HS-5 (cell line): Measurements from ENCODE around the gene TBC1D2B.
"Not testable (repeated sequence)": the region's sequence is repeated elsewhere in the genome, so short reads cannot be mapped to it uniquely, and the experiment has no call there.

ENCODE experiments used
- DNase-seq: peaks from one replicate; pipeline ENCODE4 v3.0.0-alpha.2; 2012; ENCODE audit warnings: low read depth

Gene TBC1D2B

DNA sequence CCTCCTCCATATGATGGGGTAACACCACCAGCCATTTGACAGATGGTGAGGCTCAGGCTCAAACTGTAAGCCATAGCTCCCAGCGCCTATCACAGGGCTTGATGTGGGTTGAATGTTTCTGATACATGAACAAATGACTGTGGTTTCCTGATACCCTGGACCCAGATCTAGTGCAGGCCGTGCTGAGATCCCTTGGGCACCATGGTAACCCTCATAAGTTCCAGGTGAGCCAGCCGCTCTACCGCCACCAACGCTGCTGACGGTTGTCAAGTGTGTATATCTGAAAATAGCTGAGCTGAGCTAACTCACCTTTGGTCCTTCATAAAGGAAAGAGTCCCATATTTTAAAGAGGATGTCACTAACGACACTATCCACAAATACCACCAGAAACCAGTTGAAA, 74.5 kb downstream of the TBC1D2B start:
- DNase-seq = no peak

GRCh38 chr15:78001656-78002055, 75.9 kb downstream of the TBC1D2B start:
- no peak for DNase-seq

DNA sequence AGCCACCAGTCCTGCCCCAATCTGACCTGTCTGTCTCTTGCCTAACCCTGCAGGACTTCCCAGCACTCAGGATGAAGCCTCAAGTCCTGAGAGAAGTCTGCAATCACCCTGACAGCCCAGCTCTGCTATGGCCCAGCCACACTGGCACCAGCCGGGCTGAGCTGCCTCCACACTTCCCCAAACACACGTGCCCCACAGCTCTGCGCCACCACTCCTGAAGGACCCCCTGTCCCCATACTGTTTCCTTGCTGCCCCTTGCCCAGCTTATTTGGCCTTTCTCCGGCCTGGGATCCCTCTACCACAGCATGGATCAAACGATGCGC, 76.6 kb downstream of the TBC1D2B start:
- no peak for DNase-seq

GRCh38 chr15:78000091-78000926, 77.2 kb downstream of the TBC1D2B start:
- DNase-seq = no peak

DNA sequence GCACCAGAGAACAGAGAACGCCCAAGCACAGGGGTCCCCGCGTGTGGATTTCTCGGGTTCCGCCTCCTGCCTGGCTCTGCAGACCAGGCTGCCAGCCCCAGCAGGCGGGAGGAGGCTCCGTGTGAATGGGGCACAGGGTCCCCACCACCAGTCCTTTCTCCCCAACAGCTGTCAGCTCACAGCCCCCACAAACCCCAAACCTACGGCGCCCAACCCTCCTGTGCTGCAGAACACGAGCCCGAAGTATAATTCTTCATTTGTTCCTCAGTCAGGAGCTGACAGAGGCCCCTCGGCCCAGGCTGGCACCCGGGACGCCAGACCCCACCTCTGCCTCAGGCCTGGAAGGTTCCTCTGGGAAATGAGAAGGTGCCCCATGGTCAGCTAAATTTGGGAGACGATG, 78.0 kb downstream of the TBC1D2B start:
- DNase-seq = no peak

GRCh38 chr15:77998592-77998991, 78.9 kb downstream of the TBC1D2B start:
- DNase-seq = no peak

- not testable (repeated sequence) for DNase-seq
Measured at GRCh38 chr15:77997761-77998554, 79.6 kb downstream of the TBC1D2B start.

DNA sequence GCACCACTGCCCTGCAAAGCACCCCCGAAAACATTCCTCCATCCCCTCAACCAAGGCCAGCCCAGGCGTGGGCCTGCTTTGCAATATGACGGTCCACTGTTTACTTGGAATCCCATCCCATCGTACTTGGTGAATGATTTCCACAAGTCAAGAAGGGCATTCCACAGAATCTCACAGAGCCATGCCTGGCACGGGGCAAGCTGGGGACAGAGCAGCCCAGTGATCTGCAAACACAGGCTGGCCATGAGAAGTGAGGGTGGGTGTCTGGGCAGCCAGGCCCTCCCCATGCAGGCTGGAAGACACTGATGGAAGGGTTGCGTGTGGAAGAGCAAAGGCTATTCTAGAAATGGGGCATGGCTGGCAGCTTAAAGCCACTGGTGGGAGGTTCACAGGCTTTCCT, 80.3 kb downstream of the TBC1D2B start:
- DNase-seq = not testable (repeated sequence)

DNA sequence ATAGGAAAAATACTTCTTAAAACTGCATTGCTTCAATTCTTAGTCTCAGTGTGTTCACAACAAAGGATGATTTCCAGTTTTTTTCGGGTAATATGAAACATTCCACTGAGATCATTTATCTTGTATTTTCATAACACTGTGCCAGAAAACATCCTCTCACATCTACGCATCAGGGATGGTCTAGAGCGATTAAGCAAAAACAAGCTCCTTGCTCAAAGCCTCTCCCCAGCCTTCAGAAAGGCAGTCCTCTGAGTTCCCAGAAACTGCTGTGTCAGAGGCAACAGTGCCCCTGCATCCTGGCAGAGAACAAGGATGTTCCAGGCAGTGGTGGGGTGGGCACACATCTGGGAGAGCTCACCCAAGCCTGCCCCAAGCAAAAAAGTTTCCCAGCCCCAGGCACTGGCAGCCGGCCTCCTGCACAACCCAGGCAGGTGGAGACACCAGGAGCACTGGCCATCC, 80.8 kb downstream of the TBC1D2B start:
- DNase-seq = not testable (repeated sequence)

GRCh38 chr15:77996226-77996625, 81.3 kb downstream of the TBC1D2B start:
- not testable (repeated sequence) for DNase-seq

DNA sequence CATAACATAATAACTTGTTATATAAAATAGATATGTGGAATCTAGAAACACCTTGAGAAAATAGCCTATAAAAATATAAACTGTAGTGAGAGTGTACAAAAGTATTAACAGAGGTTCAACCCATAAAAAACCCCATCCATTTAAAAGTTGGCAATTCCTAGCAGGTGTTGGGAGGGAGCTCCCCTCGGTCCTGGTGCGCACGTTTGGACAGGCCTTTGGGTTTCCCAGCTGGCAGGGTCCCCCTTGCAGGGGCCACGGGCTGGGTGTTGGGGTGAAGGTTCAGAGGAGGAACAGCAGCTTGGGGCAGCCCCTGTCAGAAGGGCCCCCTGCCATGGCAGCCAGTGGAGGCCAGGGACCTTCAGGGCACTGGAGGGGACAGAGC, 82.0 kb downstream of the TBC1D2B start:
- DNase-seq = not testable (repeated sequence)

- peak; percentile 32 for DNase-seq
Measured at GRCh38 chr15:77994893-77995536, 82.5 kb downstream of the TBC1D2B start.

- peak; percentile 75 for DNase-seq
Measured at GRCh38 chr15:77993970-77994693, 83.4 kb downstream of the TBC1D2B start.

DNA sequence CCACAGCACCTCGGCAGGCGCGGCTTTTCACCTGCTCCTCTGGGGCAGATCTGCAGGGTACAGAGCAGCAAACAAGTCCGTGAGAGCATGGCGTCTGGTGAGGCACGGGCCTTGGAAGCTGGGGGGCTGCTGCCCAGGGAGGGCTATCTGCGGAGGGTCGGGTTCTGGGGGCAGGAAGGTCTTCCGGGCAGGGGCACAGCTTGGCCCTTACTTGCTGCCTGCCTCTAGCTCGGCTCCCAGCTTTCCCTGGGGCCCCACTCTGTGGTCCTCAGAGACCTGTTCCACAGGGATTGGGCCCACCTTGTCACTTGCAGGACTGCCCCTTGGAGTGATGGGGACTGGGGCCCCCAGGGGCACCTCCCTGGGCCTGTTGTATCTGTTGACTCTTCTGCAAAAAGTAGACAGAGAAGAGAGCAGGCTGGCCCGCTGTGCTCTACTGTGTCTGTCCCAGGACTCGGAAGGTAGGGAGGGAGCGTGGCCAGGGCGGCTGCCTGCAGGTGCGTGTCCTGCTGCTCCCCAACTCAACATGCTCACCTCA, 84.1 kb downstream of the TBC1D2B start:
- DNase-seq = no peak

GRCh38 chr15:77992356-77993222, 84.9 kb downstream of the TBC1D2B start:
- no peak for DNase-seq

- not testable (repeated sequence) for DNase-seq
Measured at GRCh38 chr15:77991658-77992201, 85.8 kb downstream of the TBC1D2B start.

DNA sequence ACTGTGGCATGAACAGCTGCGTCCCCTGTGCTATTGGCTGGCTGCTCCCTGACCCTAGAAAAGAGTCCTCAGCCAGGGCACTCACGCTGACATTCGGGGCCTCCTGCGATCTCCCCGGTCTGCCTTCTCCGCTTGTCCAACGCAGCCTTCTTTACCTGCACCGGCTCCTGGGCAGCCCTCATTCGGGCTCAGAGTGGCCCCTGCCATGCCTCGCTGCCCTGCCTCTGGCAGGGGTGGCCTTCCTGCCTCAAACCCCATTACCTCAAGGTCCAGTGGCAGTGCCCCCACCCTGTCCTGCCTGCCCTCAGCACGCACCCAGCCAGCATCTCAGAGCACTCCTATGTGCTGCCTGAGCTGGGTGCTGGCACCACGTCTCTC, 86.5 kb downstream of the TBC1D2B start:
- no peak for DNase-seq

GRCh38 chr15:77989296-77990143, 88.0 kb downstream of the TBC1D2B start:
- DNase-seq = no peak
